Cardiac fibroblast (primary cell): ENCODE measurements around the gene TSHZ3.

Source experiments
- DNase-seq, 2 donors: peaks; one replicate each; pipeline versions ENCODE4 v3.0.0 to v3.0.0-alpha.2; 2010; ENCODE audit warnings: low read depth in 2 of 2
- H3K4me3 ChIP-seq, 2 donors: replicated peaks in 1 of 2; 1 replicate in 1 of 2; 2 replicates in 1 of 2; pipeline ENCODE4 v1.5.1; 2011; ENCODE audit warnings: low read depth in 2 of 2, low read length in 2 of 2, mild to moderate bottlenecking in 2 of 2, moderate library complexity in 1 of 2
- TF ChIP-seq, protein P1 (sequence below): IDR thresholded peaks from one replicate; pipeline ENCODE4 v1.5.1; 2011; ENCODE audit warnings: low read depth, mild to moderate bottlenecking, low read length, inconsistent platforms

Gene TSHZ3

GRCh38 chr19:31282346-31282745, 66.9 kb downstream of the TSHZ3 start:
- DNase-seq = no peak
- TF ChIP-seq, protein P1, sequence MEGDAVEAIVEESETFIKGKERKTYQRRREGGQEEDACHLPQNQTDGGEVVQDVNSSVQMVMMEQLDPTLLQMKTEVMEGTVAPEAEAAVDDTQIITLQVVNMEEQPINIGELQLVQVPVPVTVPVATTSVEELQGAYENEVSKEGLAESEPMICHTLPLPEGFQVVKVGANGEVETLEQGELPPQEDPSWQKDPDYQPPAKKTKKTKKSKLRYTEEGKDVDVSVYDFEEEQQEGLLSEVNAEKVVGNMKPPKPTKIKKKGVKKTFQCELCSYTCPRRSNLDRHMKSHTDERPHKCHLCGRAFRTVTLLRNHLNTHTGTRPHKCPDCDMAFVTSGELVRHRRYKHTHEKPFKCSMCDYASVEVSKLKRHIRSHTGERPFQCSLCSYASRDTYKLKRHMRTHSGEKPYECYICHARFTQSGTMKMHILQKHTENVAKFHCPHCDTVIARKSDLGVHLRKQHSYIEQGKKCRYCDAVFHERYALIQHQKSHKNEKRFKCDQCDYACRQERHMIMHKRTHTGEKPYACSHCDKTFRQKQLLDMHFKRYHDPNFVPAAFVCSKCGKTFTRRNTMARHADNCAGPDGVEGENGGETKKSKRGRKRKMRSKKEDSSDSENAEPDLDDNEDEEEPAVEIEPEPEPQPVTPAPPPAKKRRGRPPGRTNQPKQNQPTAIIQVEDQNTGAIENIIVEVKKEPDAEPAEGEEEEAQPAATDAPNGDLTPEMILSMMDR = no peak
- H3K4me3 ChIP-seq = no peak overlapping the region

DNA sequence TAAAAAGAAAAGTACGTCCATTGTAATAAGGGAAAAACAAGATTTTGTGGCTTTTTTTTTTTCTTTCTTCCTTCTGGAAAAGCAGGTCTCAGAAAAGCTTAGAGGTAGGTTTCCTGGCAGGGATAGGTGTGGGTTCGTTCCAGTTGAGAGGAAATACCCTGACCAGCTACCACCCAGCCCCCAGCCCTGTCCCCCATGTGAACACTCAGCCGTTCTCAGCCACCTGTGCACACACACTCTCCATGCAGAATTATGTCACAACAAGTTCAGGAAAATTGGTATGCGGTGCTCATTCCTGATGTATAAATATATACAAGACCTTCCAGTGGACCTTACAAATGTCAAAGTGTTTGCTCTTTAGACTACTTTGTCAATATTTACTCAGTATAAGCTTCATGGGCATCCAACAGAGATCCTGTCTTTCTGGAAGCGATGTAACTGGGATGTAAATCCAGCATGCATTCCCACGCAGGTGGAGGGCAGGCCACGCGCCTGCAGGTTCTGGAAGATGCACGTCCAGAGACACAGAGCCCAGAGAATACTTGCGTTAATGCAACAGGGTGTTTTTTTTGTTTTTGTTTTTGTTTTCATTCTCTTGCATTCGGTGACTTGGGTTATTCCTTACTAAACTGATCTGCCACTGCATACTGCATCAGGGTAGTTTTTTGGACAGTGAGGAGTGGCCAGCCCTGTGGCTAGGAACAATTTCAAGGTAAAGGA, 68.8 kb downstream of the TSHZ3 start:
- TF ChIP-seq, protein P1 = no peak
- no peak overlapping the region for H3K4me3 ChIP-seq
- no peak for DNase-seq

DNA sequence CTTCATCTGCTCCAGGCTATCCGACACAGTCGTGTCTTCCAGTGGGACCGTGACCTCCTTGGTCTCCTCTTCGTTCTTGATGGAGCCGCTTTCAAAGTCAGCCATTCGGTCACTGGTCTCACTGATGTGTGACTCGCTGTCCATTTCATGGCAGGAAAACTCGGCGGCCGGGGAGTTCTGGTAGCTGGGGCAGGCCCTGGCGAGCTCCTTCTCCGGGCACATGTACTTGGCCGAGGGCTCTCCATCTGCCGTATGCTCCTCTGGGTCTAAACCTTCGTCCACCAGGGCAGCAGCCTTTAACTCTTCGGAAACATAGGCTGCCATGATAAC, 69.8 kb downstream of the TSHZ3 start:
- TF ChIP-seq, protein P1 = no peak
- H3K4me3 ChIP-seq = no peak overlapping the region
- no peak for DNase-seq

- TF ChIP-seq, protein P1 = no peak
- DNase-seq = no peak
- H3K4me3 ChIP-seq = no peak overlapping the region
These were observed 70.4 kb downstream of the TSHZ3 start for GRCh38 chr19:31278555-31279435.

- TF ChIP-seq, protein P1 = no peak
- DNase-seq = no peak
- no peak overlapping the region for H3K4me3 ChIP-seq
These were observed 71.7 kb downstream of the TSHZ3 start for GRCh38 chr19:31277516-31277915.

DNA sequence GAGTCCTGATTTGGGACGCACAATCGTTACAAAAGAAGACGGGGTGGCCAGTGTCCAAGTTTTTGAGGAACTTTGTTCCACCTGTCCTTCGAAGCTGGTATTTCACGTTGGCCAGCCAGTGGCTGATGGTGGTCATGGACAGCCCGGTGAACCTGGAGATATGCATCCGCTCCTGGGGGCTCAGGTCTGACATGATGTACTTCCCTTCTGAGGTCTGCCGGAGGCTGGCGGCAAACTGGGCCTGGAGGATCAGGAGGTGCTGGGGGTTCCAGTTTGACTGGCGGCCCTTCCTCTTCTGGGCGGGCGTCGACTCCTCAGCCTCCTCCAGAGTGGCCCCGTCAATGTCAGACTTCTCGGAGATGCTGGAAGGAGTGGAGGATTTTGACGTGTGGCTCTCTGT, 72.4 kb downstream of the TSHZ3 start:
- no peak overlapping the region for H3K4me3 ChIP-seq
- TF ChIP-seq, protein P1 = no peak
- DNase-seq = no peak

DNA sequence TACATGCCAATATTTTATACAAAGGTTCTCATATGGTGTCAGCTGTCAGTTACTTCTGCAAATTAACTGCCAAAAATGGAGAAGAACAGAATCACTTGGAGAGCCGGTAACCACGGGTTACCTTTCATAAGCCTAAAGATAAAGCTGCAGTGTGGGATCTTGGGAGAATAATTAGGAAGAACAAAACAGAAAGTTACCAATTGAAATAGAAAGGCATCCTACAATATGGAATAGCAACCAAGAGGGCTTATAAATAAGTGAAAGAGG, 74.2 kb downstream of the TSHZ3 start:
- no peak overlapping the region for H3K4me3 ChIP-seq
- TF ChIP-seq, protein P1 = no peak
- no peak for DNase-seq
